NCI-H2196 (cell line): Measurements from ENCODE around the gene ITGAV.

Experiments
- DNase-seq: peaks from one replicate; lab custom pipeline; 2025; ENCODE audit not compliant: unreplicated experiment; lab: John Stamatoyannopoulos, UW

Gene ITGAV

DNA sequence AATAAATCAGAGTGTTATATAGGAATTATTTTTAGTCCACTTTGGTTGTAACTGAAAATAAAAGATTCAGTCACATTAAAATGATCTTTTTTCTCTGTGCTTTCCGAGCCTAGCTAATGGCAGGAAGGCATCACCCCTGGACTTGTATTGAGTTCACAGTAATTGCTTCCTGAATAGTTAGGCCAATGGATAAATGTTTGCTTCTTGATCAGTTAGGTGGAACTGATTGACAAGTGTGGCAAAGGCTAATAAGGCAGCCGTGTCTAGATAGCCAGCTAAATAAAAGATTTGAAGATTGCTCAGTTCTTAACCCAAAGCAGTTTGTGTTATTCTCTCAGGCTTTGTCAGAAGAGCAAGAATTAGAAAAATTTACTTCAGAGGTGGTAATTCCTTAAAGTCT lies 124.8 kb downstream of the ITGAV start:
- DNase-seq: no peak

DNA sequence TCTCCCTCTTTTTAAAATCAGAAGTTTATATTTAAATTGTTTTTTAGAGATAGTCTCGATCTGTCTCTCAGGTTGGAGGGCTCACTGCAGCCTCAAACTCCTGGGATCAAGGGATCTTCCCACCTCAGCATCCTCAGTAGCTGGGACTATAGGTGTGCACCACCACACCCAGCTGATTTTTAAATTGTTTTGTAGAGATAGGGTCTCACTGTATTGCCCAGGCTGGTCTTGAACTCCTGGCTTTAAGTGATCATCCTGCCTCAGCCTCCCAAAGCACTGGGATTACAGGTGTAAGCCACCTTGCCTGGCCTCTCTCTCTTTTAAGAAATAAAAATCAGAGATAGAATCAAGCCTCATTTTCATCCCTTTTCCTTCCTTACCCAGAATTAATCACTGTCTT lies 126.1 kb downstream of the ITGAV start:
- DNase-seq: no peak

- DNase-seq: no peak
These were observed 127.0 kb downstream of the ITGAV start for GRCh38 chr2:186716899-186717298.

DNA sequence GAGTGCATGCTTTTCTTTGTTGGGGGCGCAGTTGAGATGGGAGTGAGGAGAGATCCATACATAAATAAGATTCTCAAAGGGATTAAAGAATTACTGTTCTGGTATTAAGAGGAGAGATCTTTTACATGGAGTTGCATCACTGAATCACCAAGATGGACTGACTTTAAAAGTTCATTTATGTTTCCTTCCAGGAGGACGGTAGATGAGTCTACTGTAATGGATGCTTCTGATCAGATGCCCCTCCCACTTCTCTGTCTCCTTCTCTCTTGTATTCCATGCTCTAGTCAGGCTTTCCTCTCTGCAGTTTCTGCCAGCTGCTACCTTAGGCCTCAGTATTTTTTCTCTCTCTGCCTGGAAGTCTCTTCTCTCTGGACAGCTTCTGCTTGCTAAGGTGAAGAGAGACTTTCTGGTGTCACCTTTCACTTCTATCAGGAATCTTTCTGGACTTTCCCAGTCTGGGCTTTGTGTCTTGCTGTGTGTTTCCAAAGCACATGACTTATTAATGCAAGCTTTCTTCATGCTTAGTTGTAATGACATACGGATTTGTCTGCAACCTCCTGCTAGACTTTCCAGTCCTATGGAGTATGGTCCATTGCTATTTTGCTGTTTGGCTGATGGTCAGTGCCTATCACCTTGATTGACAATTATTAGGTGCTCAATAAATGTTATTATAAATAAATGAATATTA lies 127.6 kb downstream of the ITGAV start:
- no peak for DNase-seq

GRCh38 chr2:186718122-186718521 lies 128.3 kb downstream of the ITGAV start:
- no peak for DNase-seq

DNA sequence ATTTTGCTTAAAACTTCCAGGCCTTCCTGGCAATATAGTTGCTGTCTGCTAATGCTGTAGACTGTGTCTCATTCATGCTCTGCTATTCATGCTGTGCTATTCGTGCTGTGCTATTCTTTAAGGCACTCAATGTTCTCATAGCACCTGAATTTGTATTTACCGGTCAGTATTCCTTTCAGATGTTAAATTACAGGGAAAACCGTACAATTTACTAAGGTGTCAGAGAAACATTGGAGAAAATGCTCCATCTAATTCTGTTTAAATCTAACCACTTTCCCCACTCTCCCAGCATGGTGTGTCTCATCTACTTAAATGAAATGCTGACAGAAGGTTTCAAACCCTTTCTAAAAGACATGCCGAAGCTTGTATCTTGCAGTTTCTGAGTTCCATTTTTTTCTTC lies 129.0 kb downstream of the ITGAV start:
- DNase-seq: no peak

DNA sequence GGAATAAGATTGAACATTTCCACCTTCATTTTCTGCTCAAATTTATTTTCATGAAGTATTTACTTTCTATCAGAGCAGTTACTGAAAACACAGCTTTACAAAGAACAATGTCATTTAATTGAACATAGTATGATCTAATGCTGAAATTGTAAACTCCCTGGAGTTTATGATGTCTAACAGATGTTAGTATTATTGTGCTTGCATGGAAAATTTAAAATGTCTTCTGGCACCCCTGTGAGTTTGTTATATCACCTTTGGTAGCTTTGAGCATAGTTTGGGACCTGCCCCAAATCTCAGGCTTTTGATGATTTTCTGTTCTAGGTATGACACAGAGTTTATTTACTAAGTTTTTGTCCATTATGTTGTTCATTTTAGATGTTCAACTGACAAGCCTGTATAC lies 132.1 kb downstream of the ITGAV start:
- DNase-seq: no peak

DNA sequence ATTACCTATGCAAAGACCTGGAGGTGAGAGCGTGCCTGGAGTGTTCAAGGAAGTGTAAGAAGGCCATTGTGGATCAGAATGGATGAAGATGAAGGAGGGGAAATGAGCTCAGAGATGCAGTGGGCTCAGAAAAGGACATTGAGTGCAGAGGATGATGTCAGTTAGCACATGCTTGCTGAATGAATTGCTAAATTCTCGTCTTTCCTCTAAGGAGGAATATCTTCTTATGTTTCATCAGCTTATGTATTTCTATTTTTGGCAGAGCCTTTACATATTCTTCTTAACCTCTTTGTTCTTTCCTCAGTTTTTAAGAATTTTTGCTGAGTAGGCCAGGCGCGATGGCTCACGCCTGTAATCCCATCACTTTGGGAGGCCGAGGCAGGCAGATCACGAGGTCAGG lies 134.9 kb downstream of the ITGAV start:
- no peak for DNase-seq

DNA sequence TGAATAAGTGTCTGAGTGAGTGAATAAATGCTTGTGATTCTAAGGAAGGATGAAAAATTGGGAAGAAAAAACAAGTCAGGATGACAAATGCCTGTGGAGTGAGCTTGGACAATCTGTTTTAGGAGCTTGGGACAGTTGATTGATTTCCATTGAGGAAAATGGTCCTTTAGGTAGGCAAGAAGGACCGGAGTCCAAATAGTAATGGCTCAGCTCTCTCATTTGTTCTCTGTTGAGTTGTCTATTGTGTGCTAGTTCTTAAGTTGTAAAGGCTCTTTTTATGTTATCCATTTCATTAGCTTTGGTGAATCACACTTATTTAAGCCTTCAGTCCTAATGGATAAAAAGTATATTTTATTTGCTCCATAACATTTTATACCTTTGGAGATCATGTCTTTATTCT lies 135.9 kb downstream of the ITGAV start:
- DNase-seq: no peak

DNA sequence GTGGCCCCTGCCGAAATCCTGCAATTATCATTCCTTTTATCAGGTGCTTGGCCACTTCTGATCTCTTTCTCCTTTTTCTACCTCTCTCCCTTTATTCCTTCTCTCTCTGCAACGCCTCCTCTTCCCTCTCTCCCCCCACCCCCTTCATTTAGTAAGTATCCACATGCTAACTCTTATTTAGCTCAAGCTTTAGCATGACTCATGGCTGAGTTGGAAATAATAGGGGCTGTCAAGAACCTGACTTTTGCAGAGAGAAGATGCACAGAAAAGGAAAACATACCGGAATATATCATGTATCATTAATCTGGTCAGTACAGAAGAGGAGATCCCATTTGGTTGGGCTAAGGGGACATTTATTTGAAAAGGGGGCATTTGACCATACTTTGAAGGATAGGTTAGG lies 137.1 kb downstream of the ITGAV start:
- no peak for DNase-seq

DNA sequence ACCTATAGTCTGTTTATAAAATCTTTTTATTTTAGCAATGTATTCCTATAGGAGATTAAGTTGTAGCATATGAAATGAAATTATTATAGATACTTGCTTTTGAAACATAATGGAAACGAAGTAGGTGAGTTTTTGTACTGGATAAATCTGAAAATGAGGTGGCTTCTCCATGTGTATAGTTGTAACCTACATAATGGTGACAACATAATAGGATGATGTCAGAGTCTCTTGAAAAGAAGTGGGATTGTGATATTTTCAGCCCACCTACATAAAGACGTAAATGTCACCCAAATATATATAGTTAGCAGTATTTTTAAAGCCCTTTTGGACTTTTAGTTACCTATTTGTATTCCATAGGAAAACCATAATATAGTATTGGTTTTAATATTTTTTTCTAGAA lies 138.8 kb downstream of the ITGAV start:
- no peak for DNase-seq
